Hair follicle dermal papilla cell (primary cell): Measurements from ENCODE around the gene LMOD3. TPM values are rescaled to one million over a fixed set of nuclear protein-coding genes. Genes with fewer than 3 reads are reported as not detected.

Experiments used
- total RNA-seq: library from RNA; depleted of rRNA; stranded (reverse); fragments of >200 nt; gene quantifications from 2 replicates; pipeline ENCODE4 v1.2.3, GENCODE V29; 2012

Gene LMOD3
- not detected in 2 replicates for total RNA-seq

DNA sequence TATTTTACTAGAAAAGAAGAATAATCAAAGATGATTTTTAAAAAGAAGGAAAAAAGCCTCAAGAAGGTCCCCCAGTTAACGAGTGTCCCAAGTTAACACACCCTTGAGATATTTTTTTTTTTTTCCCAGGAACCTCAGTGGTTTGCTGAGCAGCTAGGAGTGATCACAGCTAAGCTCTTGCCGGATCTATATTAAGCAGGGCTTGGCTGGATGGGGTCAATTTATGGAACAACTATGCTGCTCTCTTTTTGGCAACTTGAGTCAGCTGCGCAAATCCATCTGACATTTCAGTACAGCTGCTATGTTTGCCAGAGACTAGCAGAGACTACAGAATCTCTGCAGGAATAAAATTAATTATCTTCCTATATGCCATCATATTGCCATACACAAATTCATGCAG is at the start of gene LMOD3:
Gene LMOD3, minus strand, starts transcription at position 193 of the 400 bp plus-strand sequence. CDS start 209 bp downstream, outside the sequence.

DNA sequence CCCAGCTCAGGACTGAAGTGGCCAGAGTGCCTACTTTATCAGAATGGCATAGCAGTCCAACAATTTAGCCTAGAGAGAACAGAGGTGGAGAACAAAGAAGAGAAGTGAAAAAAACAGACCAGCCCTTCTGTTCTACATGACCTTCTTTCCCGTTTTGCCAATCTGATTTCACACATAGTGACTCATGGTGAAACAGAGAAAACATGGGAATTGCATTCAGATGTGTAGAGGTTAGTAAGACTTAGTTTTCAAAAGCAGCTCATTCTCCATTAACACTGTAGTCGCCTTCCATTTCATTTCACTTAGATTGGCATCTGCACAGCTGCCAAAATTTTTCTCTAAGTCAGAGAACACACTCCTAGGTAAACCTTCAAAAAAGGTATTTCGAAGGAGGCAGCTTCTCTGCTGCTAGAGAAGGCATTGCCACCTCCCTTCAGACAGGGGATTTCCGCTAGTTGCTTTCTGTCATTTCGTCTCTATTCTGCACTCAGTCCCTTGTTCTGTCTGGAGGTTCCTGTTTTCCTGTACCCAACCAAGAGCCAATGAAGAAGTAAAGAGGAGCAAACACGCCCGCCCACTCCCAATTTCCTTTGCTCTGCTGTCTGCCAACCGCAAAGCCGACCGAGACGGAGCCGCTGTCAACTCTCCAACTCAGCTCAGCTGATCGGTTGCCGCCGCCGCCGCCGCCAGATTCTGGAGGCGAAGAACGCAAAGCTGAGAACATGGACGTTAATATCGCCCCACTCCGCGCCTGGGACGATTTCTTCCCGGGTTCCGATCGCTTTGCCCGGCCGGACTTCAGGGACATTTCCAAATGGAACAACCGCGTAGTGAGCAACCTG is 37.8 kb downstream of the LMOD3 start, which contains the start of gene ARL6IP5:
Gene ARL6IP5, plus strand, starts transcription at position 612 of the 842 bp plus-strand sequence. Its CDS starts 111 bp downstream, at position 723.

DNA sequence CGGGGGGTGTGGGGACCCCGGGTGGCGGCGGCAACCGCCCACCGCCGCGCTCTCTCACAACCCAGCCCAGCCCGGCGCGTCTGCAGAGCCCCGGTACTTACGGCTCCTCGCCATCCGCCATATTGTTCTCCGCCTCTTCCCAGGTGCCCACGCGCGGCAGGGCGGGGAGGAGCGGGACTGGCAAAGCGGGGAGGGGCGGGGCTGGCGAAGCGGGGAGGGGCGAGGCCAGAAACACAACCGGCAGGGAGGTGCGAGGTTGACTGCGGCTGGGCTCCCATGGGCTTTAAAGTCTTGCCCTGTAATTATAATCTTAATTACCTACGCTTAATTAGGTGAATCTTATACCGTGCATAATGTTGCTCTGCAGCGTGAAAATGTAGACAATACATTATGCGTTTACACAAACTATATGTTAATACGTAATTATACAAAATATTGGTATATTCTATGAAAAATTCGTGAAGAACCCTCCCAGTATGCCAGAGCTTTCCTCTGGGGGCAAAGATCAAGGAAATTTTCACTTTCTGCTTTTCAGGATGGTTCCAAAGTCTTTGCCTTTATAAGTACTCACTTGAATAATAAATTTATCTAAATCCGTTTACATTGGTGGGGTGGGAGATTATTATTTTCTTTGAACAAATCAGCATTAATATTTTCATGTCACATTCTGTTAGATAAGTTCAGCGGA is 42.0 kb downstream of the LMOD3 start, which contains the start of gene UBA3:
Gene UBA3, minus strand, starts transcription at position 133 of the 688 bp plus-strand sequence. Its CDS starts 12 bp downstream, at position 121.

Other genes with a start within 250 kb of the LMOD3 start
- gene TAFA4, start 190.0 kb downstream of the LMOD3 start, total RNA-seq: not detected in 2 replicates
- 99.6 and 104 TPM in 2 replicates for gene EOGT, start 108.9 kb downstream of the LMOD3 start, total RNA-seq
- gene TMF1, start 70.3 kb downstream of the LMOD3 start, total RNA-seq: 44.9 and 50.3 TPM in 2 replicates
- 65.7 and 74.8 TPM in 2 replicates for gene UBA3, start 42.2 kb downstream of the LMOD3 start, total RNA-seq
- gene ARL6IP5, start 37.7 kb downstream of the LMOD3 start, total RNA-seq: 129 and 135 TPM in 2 replicates